CD4-positive, alpha-beta T cell treated with Interleukin-12 subunit alpha and Interleukin-12 subunit beta, for 1 hour (primary cell): ENCODE data around the gene ATP2A2.
"Not testable (repeated sequence)": the region's sequence is repeated elsewhere in the genome, so short reads cannot be mapped to it uniquely, and the experiment has no call there.

Experiments used
- DNase-seq: peaks from one replicate; pipeline ENCODE4 v3.0.0-alpha.2; 2020

Gene ATP2A2

GRCh38 chr12:110343736-110344555 lies 62.9 kb downstream of the ATP2A2 start:
- DNase-seq: no peak

- no peak for DNase-seq
Observed at GRCh38 chr12:110344657-110345056, 63.6 kb downstream of the ATP2A2 start.

GRCh38 chr12:110345176-110345661 lies 64.2 kb downstream of the ATP2A2 start:
- DNase-seq: no peak

GRCh38 chr12:110345963-110346362 lies 64.9 kb downstream of the ATP2A2 start:
- no peak for DNase-seq

- no peak for DNase-seq
Observed at GRCh38 chr12:110347767-110348166, 66.7 kb downstream of the ATP2A2 start.

GRCh38 chr12:110348431-110349059 lies 67.5 kb downstream of the ATP2A2 start:
- no peak for DNase-seq

GRCh38 chr12:110349096-110349495 lies 68.0 kb downstream of the ATP2A2 start:
- DNase-seq: no peak

GRCh38 chr12:110349514-110350151 lies 68.6 kb downstream of the ATP2A2 start:
- peak; percentile 24 for DNase-seq

- no peak for DNase-seq
Observed at GRCh38 chr12:110351119-110351518, 70.1 kb downstream of the ATP2A2 start.

GRCh38 chr12:110352401-110352800 lies 71.4 kb downstream of the ATP2A2 start:
- DNase-seq: no peak

GRCh38 chr12:110353211-110353965 lies 72.3 kb downstream of the ATP2A2 start:
- DNase-seq: no peak

GRCh38 chr12:110354172-110354780 lies 73.2 kb downstream of the ATP2A2 start:
- DNase-seq: no peak

- DNase-seq: peak; percentile 32
Observed at GRCh38 chr12:110355073-110355472, 74.0 kb downstream of the ATP2A2 start.

- DNase-seq: not testable (repeated sequence)
Observed at GRCh38 chr12:110358384-110359097, 77.5 kb downstream of the ATP2A2 start.

GRCh38 chr12:110361216-110361615 lies 80.2 kb downstream of the ATP2A2 start:
- DNase-seq: no peak

- no peak for DNase-seq
Observed at GRCh38 chr12:110365489-110366320, 84.7 kb downstream of the ATP2A2 start.

GRCh38 chr12:110366321-110367142 lies 85.5 kb downstream of the ATP2A2 start:
- DNase-seq: no peak

- no peak for DNase-seq
Observed at GRCh38 chr12:110367181-110367864, 86.3 kb downstream of the ATP2A2 start.

GRCh38 chr12:110369992-110370391 lies 88.9 kb downstream of the ATP2A2 start:
- no peak for DNase-seq
